ENCODE measurements around the gene TNRC6A. TPM values are rescaled to one million over a fixed set of nuclear protein-coding genes. Genes with fewer than 3 reads are reported as not detected.

Gene TNRC6A
- total and polyA plus RNA-seq, 2 of the 13 experiments (the other 11 are each of a cell fraction or from before 2014, with no cell fraction given), result 30.9 to 43.6 TPM

DNA sequence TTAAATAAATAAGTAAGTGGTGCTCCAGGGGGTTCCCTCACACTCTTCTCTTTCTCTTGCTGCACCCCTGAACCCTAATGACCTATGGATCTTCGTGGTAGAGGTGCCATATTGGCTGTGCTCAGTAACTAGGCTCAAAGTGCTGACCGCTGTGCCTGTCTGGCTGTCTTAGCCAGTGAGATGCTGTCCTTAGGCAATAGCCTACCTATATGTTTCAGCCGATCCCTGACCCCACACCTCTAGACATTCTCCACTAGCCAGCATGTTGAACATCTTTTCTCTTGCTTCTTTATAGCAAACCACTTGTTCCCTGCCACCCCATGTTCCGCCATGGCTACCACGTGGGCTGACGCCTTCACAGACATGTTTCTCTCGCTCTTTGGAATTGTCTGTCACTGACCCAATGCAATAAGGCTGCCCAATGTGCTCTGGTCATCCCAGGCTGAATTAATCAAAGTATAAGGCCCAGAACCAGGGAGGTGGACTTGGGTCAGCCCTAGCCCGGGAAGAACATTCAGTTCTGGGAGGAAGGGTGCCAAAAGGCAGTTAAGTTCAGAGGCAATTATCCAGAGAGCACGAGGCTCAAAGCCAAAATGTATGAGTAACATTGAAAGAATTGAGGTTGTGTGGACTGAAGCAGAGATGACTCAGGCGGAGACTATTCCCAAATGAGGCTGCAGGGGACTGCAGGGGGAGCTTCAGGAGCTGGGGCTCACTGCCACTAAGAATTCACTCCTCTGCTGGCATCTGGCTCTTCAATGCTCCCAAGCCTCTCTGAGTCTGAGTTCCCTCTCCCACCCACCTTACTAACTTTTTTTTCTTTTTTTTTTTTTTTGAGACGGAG, 28.7 kb upstream of the TNRC6A start:
- Histone ChIP-seq H3K27ac (ENCODE audit: extremely low read length, insufficient read depth, low read length) (no peak overlapping the region), H2AFZ (ENCODE audit: low read length) (no peak overlapping the region), H3K9me3 (ENCODE audit: low read length) (no peaks in the 10 kb centered on the region), H3K79me2 (ENCODE audit: insufficient read depth, low read length) (no peaks in the 10 kb centered on the region), H3K4me1 (ENCODE audit: insufficient read depth, low read length) (peaks cover 29% of the 10 kb centered on the region), H4K20me1 (ENCODE audit: insufficient read depth, low read length) (no peaks in the 10 kb centered on the region), H3K4me2 (ENCODE audit: low read depth, low read length) (no peak overlapping the region), H3K9ac (ENCODE audit: insufficient read depth, low read depth, low read length) (no peak overlapping the region), H3K36me3 (replicated peaks in 1 of 2; ENCODE audit: control insufficient read depth in 1 of 2, insufficient read depth in 2 of 2, low read length in 2 of 2) (no peaks in the 10 kb centered on the region), H3K27me3 (ENCODE audit: control insufficient read depth in 1 of 2, insufficient read depth in 2 of 2, low read length in 2 of 2) (0 out of 5 replicates have a peak, but pooled peaks cover 0 to 6% of the 10 kb centered on the region in 2 experiments), H3K4me3 (replicated peaks in 1 of 3; ENCODE audit: insufficient read depth in 1 of 3, low read depth in 2 of 3, low read length in 3 of 3) (no peak overlapping the region)
- in situ Hi-C loops (cut with HindIII; ENCODE audit: extremely low pct_ligation_motif_present, low pct_unique_long_range_greater_than_20kb), result no loop called here
- CTCF ChIA-PET (ENCODE audit: low intra/inter-chr PET ratio, low total read pairs), result no interaction called here
- POLR2A ChIA-PET, result no interaction called here
- WGBS (ENCODE audit: low lambda C conversion rate), result 32% methylated on average over 11 of the region's 11 CpGs
- ATAC-seq, result peak; percentile 79
- BruUV-seq (replicated peaks), result no TSS peak
- TF ChIP-seq KDM1A (CRISPR knock-in tag; IDR thresholded peaks at IDR 0.05) (0 out of 2 replicates have a peak, but pooled peaks have one; percentile 25), ZBTB33 (CRISPR knock-in tag; IDR thresholded peaks at IDR 0.05) (peak; percentile 36; the same call in 1 of the 2 replicates), SP5 (CRISPR knock-in tag; IDR thresholded peaks at IDR 0.05; ENCODE audit: borderline replicate concordance, low read depth) (no peak), THRA (CRISPR knock-in tag; IDR thresholded peaks at IDR 0.05; ENCODE audit: borderline replicate concordance) (no peak), LCORL (IDR thresholded peaks at IDR 0.05) (no peak), LCORL (CRISPR knock-in tag; IDR thresholded peaks at IDR 0.05) (0 out of 2 replicates have a peak, but pooled peaks have one; percentile 36), XRCC5 (optimal IDR thresholded peaks at IDR 0.05; ENCODE audit: low read length) (peak; percentile 19), ZMYM3 (CRISPR knock-in tag; IDR thresholded peaks at IDR 0.05) (0 out of 2 replicates have a peak, but pooled peaks have one; percentile 30), FOSL2 (CRISPR knock-in tag; IDR thresholded peaks at IDR 0.05) (peak; percentile 90), FOSL1 (CRISPR knock-in tag; IDR thresholded peaks at IDR 0.05; ENCODE audit: borderline replicate concordance) (peak; percentile 18; the same call in 1 of the 2 replicates)
- TF ChIP-seq, protein P1, sequence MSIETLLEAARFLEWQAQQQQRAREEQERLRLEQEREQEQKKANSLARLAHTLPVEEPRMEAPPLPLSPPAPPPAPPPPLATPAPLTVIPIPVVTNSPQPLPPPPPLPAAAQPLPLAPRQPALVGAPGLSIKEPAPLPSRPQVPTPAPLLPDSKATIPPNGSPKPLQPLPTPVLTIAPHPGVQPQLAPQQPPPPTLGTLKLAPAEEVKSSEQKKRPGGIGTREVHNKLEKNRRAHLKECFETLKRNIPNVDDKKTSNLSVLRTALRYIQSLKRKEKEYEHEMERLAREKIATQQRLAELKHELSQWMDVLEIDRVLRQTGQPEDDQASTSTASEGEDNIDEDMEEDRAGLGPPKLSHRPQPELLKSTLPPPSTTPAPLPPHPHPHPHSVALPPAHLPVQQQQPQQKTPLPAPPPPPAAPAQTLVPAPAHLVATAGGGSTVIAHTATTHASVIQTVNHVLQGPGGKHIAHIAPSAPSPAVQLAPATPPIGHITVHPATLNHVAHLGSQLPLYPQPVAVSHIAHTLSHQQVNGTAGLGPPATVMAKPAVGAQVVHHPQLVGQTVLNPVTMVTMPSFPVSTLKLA (IDR thresholded peaks at IDR 0.05), result peak; percentile 93
- DNase-seq (ENCODE audit: low spot score), result peak; percentile 60
- intact Hi-C loops (cut with micrococcal nuclease; ENCODE audit: unreplicated experiment), result no loop called here
- no peak for FAIRE-seq
